Measurements from ENCODE around the gene ZNF428.

- TF ChIP-seq, protein P1, sequence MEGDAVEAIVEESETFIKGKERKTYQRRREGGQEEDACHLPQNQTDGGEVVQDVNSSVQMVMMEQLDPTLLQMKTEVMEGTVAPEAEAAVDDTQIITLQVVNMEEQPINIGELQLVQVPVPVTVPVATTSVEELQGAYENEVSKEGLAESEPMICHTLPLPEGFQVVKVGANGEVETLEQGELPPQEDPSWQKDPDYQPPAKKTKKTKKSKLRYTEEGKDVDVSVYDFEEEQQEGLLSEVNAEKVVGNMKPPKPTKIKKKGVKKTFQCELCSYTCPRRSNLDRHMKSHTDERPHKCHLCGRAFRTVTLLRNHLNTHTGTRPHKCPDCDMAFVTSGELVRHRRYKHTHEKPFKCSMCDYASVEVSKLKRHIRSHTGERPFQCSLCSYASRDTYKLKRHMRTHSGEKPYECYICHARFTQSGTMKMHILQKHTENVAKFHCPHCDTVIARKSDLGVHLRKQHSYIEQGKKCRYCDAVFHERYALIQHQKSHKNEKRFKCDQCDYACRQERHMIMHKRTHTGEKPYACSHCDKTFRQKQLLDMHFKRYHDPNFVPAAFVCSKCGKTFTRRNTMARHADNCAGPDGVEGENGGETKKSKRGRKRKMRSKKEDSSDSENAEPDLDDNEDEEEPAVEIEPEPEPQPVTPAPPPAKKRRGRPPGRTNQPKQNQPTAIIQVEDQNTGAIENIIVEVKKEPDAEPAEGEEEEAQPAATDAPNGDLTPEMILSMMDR (IDR thresholded peaks at IDR 0.05; ENCODE audit: control extremely low read depth in 1 of 3, insufficient read depth in 1 of 3, low read depth in 1 of 3, low read length in 3 of 3): peak in 2 of 3 experiments; percentile 15 to 39; a peak in 3 of 4 replicates
- no peak for TF ChIP-seq NRF1 (IDR thresholded peaks at IDR 0.05; ENCODE audit: low read depth, low read length)
- no peak for TF ChIP-seq KDM5A (IDR thresholded peaks at IDR 0.05; ENCODE audit: low read length)
- no peak for TF ChIP-seq RFX5 (IDR thresholded peaks at IDR 0.05; ENCODE audit: borderline replicate concordance, low read depth, low read length)
- TF ChIP-seq CEBPB (IDR thresholded peaks at IDR 0.05; ENCODE audit: low read depth, low read length): no peak
- no peak for TF ChIP-seq GTF2F1 (IDR thresholded peaks at IDR 0.05; ENCODE audit: borderline replicate concordance, low read depth, low read length)
- TF ChIP-seq SAP30 (IDR thresholded peaks at IDR 0.05; ENCODE audit: insufficient read depth, insufficient replicate concordance, low read length): no peak
- no peak for TF ChIP-seq POLR2A (IDR thresholded peaks at IDR 0.05; ENCODE audit: control extremely low read depth in 1 of 2, low read depth in 2 of 2, low read length in 2 of 2)
- TF ChIP-seq RAD21 (IDR thresholded peaks at IDR 0.05 in 1 of 2, conservative IDR thresholded peaks at IDR 0.05 in 1 of 2; ENCODE audit: low read depth in 2 of 2, low read length in 2 of 2): no peak
- no peak for TF ChIP-seq CREB1 (IDR thresholded peaks at IDR 0.05)
- no peak for TF ChIP-seq SRF (IDR thresholded peaks at IDR 0.05; ENCODE audit: low read depth, low read length)
- no peak for TF ChIP-seq TAF1 (IDR thresholded peaks at IDR 0.05; ENCODE audit: low read depth, low read length)
These were observed 6.6 kb upstream of the ZNF428 start for GRCh38 chr19:43625918-43626579.
